Measurements from ENCODE around the gene ZNF219.

The ZNF219 gene

DNA sequence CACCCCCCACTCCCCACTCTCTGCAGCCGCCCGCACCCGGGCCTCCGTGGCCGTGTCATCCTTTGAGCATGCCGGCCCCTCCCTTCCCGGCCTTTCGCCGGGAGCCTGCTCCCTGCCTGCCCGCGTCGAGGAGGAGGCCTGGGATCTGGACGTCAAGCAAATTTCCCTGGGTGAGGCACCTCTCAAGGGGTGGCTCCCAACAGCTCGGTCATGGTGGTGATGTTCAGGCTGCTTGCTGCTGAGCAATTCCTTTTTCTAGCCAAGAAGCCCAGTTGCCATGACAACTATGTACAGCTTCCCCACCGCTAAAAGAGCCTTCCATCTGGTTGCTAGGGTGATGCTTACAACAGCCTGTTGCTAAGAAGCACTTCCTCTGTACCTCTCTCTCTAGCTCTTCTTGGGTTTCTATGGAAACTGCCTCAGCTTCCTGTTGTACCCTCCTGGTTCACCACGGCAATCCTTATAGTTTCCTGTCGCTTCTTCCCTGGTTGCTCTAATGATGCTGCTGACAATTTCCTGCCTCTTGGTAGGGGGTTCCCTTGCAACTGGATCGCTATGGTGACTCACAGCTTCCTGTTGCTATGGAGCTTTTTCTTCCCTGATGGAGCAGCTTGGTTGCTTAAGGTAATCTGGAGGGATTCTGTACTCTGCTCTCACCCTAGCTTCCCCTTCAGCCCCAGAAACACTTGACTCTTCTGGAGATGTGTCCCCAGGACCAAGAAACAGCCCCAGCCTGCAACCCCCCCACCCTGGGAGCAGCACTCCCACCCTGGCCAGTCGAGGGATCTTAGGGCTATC, 11.0 kb downstream of the ZNF219 start:
- peak; percentile 75 to 78 for DNase-seq (ENCODE audit: low read depth in 2 of 2)

GRCh38 chr14:21086908-21087293, 11.6 kb downstream of the ZNF219 start:
- DNase-seq (ENCODE audit: low read depth in 2 of 2) = no peak

- no peak for DNase-seq (ENCODE audit: low read depth in 2 of 2)
These were observed 13.2 kb downstream of the ZNF219 start for GRCh38 chr14:21084998-21085853.

DNA sequence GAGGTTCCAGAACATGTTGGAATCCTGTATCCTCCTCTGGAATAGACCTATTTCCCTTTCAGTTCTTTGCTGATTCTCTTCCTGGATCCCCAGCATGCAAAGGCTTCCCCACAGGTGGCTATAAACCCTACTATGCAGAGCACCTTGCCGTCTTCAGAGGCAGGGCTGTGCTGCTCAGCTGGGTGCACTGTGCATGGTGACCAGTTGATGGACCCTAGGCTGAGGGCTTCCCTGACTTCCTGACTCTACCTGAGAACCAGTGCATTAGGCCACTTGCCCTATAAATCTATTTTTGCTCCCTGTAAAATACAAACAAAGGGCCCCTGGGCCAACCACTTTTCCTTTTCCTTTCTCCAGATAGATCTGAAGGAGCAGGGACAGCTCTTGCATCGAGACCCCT, 14.1 kb downstream of the ZNF219 start:
- DNase-seq (ENCODE audit: low read depth in 2 of 2) = no peak

GRCh38 chr14:21083565-21084325, 14.7 kb downstream of the ZNF219 start:
- no peak for DNase-seq (ENCODE audit: low read depth in 2 of 2)

DNA sequence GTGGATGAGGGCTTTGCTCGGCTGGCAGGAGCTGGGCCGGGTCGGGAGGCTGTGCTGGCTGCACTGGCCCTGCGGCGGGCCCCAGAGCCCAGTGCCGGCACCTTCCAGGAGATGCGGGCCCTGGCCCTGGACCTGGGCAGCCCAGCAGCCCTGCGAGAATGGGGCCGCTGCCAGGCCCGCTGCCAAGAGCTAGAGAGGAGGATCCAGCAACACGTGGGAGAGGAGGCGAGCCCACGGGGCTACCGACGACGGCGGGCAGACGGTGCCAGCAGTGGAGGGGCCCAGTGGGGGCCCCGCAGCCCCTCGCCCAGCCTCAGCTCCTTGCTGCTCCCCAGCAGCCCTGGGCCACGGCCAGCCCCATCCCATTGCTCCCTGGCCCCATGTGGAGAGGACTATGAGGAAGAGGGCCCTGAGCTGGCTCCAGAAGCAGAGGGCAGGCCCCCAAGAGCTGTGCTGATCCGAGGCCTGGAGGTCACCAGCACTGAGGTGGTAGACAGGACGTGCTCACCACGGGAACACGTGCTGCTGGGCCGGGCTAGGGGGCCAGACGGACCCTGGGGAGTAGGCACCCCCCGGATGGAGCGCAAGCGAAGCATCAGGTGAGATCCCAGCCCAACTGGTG, 16.8 kb downstream of the ZNF219 start:
- no peak for DNase-seq (ENCODE audit: low read depth in 2 of 2)

GRCh38 chr14:21078726-21079125, 19.7 kb downstream of the ZNF219 start:
- no peak for DNase-seq (ENCODE audit: low read depth in 2 of 2)

DNA sequence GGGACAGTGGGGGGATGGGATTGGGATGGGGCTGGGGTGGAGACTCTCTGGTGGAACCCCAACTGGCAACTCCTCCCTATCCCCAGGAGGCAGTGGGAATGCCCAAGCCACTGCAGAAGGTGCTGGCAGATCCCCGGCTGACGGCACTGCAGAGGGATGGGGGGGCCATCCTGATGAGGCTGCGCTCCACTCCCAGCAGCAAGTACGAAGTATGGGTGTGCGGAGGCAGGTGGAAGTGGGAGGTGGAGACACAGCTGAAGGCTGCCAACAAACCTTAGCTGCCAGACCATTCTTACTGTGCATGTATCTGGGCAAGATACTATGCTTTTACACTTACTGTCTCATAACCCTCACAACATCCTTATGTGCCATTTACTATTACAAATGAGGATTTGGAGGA, 20.2 kb downstream of the ZNF219 start:
- DNase-seq (ENCODE audit: low read depth in 2 of 2) = no peak

- no peak for DNase-seq (ENCODE audit: low read depth in 2 of 2)
These were observed 20.8 kb downstream of the ZNF219 start for GRCh38 chr14:21077672-21078071.

GRCh38 chr14:21075719-21076437, 22.6 kb downstream of the ZNF219 start:
- DNase-seq (ENCODE audit: low read depth in 2 of 2) = no peak

- no peak for DNase-seq (ENCODE audit: low read depth in 2 of 2)
These were observed 23.8 kb downstream of the ZNF219 start for GRCh38 chr14:21074398-21075272.

DNA sequence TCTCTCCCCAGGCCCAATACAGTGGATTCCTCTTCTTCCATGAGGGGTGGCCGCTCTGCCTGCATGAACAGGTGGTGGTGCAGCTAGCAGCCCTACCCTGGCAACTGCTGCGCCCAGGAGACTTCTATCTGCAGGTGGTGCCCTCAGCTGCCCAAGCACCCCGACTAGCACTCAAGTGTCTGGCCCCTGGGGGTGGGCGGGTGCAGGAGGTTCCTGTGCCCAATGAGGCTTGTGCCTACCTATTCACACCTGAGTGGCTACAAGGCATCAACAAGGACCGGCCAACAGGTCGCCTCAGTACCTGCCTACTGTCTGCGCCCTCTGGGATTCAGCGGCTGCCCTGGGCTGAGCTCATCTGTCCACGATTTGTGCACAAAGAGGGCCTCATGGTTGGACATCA, 24.5 kb downstream of the ZNF219 start:
- no peak for DNase-seq (ENCODE audit: low read depth in 2 of 2)

DNA sequence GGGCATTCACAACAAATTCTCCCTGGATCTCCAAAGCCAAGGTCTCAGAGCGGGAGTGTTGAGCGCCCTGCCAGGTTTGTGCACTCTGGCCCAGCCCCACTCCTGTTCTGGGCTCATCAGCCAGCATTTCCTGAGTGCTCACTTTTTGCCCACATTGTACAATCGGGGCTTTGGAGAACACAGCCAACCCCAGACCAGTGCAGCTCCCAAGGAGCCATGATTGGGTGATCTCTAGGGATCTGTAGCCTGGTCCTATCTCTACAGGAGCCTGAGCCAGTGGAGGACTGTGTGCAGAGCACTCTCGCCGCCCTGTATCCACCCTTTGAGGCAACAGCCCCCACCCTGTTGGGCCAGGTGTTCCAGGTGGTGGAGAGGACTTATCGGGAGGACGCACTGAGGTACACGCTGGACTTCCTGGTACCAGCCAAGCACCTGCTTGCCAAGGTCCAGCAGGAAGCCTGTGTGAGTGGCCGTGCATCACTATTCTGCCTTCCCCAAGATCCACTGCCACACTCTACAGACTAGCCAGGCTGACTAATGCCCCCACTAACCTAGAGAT, 25.6 kb downstream of the ZNF219 start:
- no peak for DNase-seq (ENCODE audit: low read depth in 2 of 2)

DNA sequence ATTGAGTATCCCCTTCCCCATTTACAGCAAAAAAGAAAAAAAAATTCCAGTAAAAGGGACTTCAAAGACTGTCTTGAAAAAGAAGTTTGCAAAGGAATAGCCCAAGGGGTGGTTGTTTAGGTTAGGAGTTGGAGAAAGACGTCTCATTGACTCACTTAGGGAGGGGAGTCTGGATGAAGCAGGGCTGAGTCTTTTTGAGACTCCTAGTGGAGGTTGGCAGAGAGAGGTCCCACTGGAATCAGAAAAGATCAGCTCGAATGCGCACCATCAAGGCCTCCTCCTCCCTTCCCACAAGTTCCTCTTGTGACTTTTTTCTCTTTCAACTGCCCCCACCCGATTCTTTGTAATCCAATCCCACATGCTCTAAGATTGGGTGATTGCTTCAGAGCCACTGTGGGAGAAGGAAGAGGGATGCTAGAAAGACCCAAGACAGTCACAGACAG, 26.4 kb downstream of the ZNF219 start:
- DNase-seq (ENCODE audit: low read depth in 2 of 2) = peak; percentile 52 to 60

DNA sequence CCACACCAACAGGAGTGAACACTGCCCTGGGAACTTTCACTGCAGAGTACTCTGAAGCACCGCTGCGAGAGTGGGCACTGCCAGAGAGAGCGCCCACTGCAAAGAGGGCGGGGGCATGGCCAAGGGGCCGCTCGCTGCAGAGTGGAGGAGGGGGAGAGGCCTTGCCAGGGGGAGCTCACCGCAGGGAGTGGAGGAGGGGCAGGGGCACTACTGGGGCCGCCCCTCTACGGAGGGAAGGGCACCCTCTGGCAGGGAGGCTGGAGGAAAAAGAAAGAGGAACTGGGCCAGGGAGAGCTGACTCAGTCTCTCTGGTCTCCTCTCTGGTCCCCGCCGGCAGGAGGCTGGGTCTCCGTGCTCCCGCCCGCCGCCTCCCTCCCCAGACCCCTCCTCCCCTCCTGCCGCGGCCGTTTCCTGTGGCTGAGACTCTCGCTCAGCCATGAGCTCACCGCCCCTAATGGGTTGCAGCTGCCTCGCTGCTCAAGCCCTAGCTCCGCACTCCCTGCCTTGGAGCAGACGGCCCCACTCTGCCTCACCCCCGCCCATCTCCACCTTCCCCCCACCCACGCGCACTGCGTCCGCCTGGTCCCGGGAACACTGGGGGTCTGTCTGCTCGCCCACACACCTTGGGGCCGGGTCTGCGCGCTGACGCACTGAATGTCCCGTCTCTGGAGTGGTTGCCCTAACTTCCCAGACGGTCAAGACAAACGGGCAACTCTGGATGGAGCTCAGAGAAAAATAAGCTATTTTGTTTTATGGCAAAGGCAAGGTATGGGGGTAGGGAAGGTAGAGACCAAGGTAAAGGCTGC, 27.0 kb downstream of the ZNF219 start:
- DNase-seq (ENCODE audit: low read depth in 2 of 2) = peak; percentile 88 to 90

DNA sequence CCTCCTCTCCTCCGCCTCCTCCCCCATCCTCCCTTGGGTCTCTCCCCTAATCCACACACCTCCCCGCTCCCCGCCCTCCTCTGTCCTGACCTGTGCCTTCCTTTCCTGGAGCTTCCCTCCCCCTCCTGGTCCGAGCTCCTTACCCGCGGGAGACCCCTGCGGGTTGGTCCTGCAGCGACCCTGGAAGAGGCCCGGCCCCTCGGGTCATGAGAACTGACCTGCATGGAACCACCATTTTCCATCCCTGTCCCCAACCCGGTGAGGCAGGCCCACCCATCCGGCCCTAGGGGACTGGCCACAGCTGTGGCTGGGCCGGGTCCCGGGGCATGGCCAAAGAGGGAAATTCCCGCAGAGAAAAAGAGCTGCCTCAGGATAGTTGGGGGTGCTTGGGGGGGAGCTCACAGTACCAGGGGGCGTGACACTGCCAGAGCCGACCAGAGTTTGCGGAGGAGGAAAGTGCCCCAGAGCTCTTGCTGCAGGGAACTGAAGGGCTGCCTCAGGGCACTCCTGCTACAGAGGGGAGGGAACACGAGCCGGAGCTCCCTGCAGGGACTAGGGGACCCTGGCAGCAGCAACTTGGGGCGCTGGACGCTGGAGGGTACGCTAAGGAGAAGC, 27.7 kb downstream of the ZNF219 start:
- DNase-seq (ENCODE audit: low read depth in 2 of 2) = no peak

DNA sequence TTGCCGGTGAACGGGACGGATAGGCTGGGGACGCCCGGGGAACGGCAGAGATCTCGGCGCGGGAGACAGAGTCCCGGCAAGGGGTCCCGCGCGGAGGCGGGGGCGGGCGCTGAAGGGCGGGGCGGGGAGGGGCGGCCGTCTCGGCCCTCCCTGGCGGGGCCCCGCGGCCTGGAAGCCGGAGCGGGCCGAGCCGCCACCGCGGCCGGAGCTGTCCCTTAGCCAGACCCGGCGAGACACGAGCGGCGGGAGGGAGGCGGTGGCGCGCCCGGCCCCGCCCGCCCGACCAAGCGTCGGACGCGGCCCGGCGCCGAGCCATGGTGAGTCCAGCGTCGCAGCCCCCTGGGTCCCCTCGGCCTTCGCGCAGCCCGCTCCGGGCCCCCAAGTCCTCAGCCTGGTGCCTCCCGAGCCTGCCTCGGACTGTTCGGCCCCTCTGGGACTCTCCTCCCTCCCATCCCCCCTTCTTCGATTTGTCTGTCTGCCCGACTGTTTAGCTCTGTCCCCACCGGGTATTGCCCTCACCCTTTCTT, 28.3 kb downstream of the ZNF219 start, which contains the start of gene ARHGEF40:
Gene ARHGEF40 (plus strand): TSS at position 222 of the 527 bp plus-strand sequence. CDS start 93 bp downstream, at position 315.
- DNase-seq (ENCODE audit: low read depth in 2 of 2) = no peak
